GM12873 (cell line): ENCODE measurements around the gene FAM149B1.

Experiments used
- CTCF ChIP-seq: IDR thresholded peaks from 2 replicates; pipeline ENCODE4 v1.5.1; 2012; ENCODE audit warnings: low read depth, mild to moderate bottlenecking, moderate library complexity, low read length, control low read depth; ENCODE audit not compliant: insufficient read depth; ENCODE audit errors: missing control alignments

FAM149B1 gene

GRCh38 chr10:73206385-73206784 lies 38.5 kb downstream of the FAM149B1 start:
- no peak for TF ChIP-seq CTCF

- no peak for TF ChIP-seq CTCF
Observed at GRCh38 chr10:73207883-73208282, 40.0 kb downstream of the FAM149B1 start.

- no peak for TF ChIP-seq CTCF
Observed at GRCh38 chr10:73209705-73210104, 41.8 kb downstream of the FAM149B1 start.

- TF ChIP-seq CTCF, result no peak
Observed at GRCh38 chr10:73210395-73211105, 42.6 kb downstream of the FAM149B1 start.

- TF ChIP-seq CTCF, result no peak
Observed at GRCh38 chr10:73211106-73211811, 43.3 kb downstream of the FAM149B1 start.

GRCh38 chr10:73215749-73216148 lies 47.8 kb downstream of the FAM149B1 start:
- TF ChIP-seq CTCF, result no peak

- no peak for TF ChIP-seq CTCF
Observed at GRCh38 chr10:73217628-73218027, 49.7 kb downstream of the FAM149B1 start.
